T follicular helper cell (primary cell): ENCODE data around the gene DNM1.

Source experiments
- DNase-seq: peaks from one replicate; pipeline ENCODE4 v3.0.0-alpha.2; 2020; ENCODE audit warnings: low read depth

Gene DNM1

GRCh38 chr9:128250839-128251731 is 47.9 kb downstream of the DNM1 start:
- DNase-seq = no peak

- no peak for DNase-seq
These were observed 48.5 kb downstream of the DNM1 start for GRCh38 chr9:128251732-128252100.

GRCh38 chr9:128252317-128253139 is 49.3 kb downstream of the DNM1 start:
- DNase-seq = no peak

- DNase-seq = no peak
These were observed 50.2 kb downstream of the DNM1 start for GRCh38 chr9:128253140-128253990.

GRCh38 chr9:128253991-128254346 is 50.8 kb downstream of the DNM1 start:
- DNase-seq = no peak

GRCh38 chr9:128254362-128254761 is 51.2 kb downstream of the DNM1 start:
- no peak for DNase-seq

GRCh38 chr9:128254855-128255759 is 51.9 kb downstream of the DNM1 start:
- peak; percentile 24 for DNase-seq

- DNase-seq = no peak
These were observed 54.1 kb downstream of the DNM1 start for GRCh38 chr9:128257086-128257825.

GRCh38 chr9:128257907-128258306 is 54.7 kb downstream of the DNM1 start:
- DNase-seq = no peak

- DNase-seq = no peak
These were observed 55.1 kb downstream of the DNM1 start for GRCh38 chr9:128258326-128258725.

GRCh38 chr9:128259156-128259555 is 56.0 kb downstream of the DNM1 start:
- DNase-seq = no peak

- DNase-seq = no peak
These were observed 57.2 kb downstream of the DNM1 start for GRCh38 chr9:128260340-128260739.

GRCh38 chr9:128262687-128263086 is 59.5 kb downstream of the DNM1 start:
- DNase-seq = no peak

GRCh38 chr9:128265348-128265847 is 62.2 kb downstream of the DNM1 start:
- no peak for DNase-seq

GRCh38 chr9:128266868-128267590 is 63.9 kb downstream of the DNM1 start:
- no peak for DNase-seq

GRCh38 chr9:128271112-128271511 is 67.9 kb downstream of the DNM1 start:
- no peak for DNase-seq

GRCh38 chr9:128271512-128271911 is 68.3 kb downstream of the DNM1 start:
- no peak for DNase-seq

- no peak for DNase-seq
These were observed 71.1 kb downstream of the DNM1 start for GRCh38 chr9:128274245-128274644.

GRCh38 chr9:128275198-128276007 is 72.2 kb downstream of the DNM1 start, which contains the start of gene GOLGA2:
Gene GOLGA2, minus strand, starts transcription at chr9:128276007. Its CDS starts 31 bp downstream, at chr9:128275976.
- no peak for DNase-seq
